ENCODE measurements around the gene CDR2L.
A peak's percentile ranks its signal among the peaks of the same experiment; 100 is the strongest.
"Not testable (repeated sequence)": the region's sequence is repeated elsewhere in the genome, so short reads cannot be mapped to it uniquely, and the experiment has no call there.

CDR2L gene

GRCh38 chr17:74981979-74982662 lies 5.3 kb upstream of the CDR2L start:
- peak; percentile 71 to 72 for DNase-seq

GRCh38 chr17:74982663-74983313 lies 4.6 kb upstream of the CDR2L start:
- not testable (repeated sequence) for DNase-seq

DNA sequence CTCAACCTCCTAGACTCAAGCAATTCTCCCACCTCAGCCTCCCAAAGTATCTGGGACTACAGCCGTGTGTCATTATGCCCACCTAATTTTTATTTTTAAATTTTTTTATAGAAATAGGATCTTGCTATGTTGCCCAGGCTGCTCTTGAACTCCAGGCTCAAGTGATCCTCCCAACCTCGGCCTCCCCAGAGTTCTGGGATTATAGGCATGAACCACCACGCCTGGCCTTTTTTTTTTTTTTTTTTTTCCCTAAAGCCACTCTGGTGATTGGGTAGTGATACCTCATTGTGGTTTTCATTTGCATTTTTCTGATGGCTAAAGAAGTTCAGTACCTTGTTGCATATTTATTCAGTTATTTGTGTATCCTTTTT lies 1.2 kb upstream of the CDR2L start:
- DNase-seq: no peak

- no peak for DNase-seq
Observed at GRCh38 chr17:74987909-74988711, 678 bp downstream of the CDR2L start.

DNA sequence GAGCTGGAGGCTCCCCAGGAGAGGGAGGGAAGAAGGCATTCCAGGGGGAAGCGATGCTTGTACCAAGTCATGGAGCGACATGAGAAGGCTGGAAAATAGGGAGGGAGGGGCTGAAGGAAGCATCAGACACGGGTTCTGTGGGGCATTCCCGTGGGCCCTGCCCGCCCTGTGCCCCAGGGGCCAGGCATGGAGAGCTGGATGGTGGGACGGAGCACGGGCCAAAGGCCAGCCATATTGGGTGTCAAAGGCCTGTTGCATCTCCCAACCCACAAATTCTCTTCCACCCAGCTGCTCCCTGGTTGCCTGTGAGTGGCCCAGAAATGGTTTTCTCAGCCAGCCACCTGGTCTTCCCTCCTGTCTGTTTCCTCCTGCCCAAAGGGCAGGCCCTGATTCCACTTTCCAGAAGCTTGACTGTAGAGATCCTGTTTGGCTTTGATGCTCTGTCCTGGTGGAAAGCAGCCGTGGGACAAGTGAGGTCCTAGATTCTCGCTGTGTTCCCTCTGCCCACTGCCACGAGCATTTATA lies 3.2 kb downstream of the CDR2L start:
- DNase-seq: no peak

GRCh38 chr17:74992223-74992622 lies 4.8 kb downstream of the CDR2L start:
- DNase-seq: no peak

GRCh38 chr17:74994440-74994839 lies 7.0 kb downstream of the CDR2L start:
- no peak for DNase-seq

DNA sequence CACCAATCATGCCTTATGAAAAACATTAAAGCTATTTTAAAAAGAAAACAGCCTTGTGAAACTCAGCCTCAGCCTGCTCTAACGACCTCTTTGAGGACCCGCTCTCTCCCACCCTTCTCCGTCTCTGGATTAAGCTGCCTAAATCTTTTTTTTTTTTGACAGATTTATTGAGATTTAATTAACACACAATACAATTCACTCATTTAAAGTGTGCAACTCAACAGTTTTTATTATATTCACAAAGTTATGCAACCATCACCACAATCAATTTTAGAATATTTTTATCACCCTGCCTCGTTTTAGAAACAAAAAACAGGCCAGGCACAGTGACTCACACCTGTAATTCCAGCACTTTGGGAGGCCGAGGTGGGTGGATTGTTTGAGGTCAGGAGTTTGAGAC lies 8.4 kb downstream of the CDR2L start:
- no peak for DNase-seq

DNA sequence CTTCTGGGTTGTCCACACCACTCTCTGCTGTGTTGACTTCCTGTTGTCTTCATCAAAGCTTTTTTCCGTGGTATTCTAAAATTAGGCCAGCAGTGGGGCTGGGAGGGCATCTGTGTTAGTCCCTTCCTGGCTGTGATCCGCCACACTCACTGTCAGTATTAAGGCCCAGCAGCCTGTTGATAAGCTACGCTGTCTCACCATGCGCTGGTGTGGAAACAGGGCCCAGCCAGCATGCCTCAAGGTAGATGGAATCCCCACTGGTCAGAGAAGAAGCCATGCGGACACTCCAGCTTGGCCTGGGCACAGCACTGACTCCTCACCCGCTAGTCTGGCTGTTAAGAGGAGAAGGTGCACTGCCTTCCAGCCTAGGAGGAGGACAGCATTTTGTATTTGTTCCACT lies 11.4 kb downstream of the CDR2L start:
- no peak for DNase-seq

- no peak for DNase-seq
Observed at GRCh38 chr17:74999523-74999922, 12.1 kb downstream of the CDR2L start.

DNA sequence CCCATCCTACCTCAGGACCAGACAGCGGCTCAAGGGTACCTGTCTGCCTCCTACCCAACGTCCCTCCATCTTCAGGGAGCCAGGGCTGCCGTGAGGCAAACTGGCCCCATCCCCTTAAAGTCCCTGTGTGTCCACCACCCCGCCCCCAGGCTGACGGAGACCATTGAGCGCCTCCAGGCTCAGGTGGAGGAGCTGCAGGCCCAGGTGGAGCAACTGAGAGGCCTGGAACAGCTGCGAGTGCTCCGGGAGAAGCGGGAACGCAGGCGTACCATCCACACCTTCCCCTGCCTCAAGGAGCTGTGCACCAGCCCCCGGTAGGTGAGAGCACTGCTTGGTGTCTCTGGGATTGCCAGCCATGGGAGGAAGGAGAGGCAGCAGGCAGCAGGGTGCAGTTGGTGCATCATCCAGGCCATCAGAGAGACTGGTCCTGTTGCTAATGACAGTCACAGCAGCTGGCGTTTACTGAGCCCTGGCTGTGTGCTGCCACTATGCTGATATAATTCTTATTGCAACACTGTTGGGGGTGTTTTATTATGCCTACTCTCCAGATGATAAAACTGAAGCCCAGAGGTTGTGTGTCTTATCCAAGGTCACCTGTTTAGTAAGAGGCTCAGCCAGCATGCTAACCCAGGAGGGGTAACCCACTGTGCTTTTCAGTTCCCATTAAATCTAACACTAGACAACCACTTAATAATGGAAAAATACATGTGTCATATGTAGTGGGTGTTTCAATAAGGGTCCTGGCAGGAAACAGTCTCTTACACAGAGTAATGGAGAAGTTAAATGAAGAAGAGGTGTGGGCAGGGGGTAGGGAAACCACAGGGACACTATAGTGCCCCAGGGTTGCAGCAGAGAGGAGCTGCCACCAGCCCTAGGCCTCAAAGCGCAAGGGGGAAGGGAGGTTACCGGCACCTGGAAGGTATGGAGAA lies 14.7 kb downstream of the CDR2L start:
- no peak for DNase-seq

DNA sequence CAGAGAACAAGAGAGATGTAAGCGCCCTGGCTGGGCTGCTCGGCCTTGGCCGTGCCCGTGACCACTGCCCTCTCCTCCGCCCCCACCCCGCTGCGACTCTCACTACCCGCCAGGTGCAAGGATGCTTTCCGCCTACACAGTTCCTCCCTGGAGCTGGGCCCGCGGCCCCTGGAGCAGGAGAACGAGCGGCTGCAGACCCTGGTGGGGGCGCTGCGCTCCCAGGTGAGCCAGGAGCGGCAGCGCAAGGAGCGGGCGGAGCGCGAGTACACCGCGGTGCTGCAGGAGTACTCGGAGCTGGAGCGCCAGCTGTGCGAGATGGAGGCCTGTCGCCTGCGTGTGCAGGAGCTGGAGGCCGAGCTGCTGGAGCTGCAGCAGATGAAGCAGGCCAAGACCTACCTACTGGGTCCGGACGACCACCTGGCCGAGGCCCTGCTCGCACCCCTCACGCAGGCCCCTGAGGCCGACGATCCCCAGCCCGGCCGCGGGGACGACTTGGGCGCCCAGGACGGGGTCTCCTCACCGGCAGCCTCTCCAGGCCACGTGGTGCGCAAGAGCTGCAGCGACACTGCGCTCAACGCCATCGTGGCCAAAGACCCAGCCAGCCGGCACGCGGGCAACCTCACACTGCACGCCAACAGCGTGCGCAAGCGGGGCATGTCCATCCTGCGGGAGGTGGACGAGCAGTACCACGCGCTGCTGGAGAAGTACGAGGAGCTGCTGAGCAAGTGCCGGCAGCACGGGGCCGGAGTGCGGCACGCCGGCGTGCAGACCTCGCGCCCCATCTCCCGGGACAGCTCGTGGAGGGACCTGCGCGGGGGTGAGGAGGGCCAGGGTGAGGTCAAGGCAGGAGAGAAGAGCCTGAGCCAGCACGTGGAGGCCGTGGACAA lies 15.9 kb downstream of the CDR2L start:
- DNase-seq: no peak

GRCh38 chr17:75003957-75004355 lies 16.5 kb downstream of the CDR2L start:
- no peak for DNase-seq

DNA sequence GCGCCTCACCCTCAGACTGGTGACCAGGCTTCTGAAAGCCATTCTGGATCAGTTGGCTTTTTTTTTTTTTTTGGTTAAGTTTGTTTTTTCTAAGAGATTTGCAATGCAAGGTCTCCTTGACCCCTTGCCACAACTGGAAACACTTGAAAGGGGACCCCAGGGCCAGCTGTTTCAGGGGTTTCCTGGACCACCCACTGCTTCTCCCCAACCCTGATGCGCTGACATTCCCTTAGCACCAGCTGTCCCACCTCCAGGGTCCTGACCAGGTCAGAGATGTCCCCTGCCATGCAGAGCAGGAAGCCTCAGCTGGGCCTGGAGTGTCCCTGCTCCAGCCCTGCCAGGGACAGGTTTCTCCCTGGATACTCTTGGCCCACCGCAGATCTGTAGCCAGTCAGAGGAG lies 16.9 kb downstream of the CDR2L start:
- DNase-seq: no peak

GRCh38 chr17:75005291-75005690 lies 17.9 kb downstream of the CDR2L start:
- DNase-seq: no peak

GRCh38 chr17:75006084-75006483 lies 18.7 kb downstream of the CDR2L start:
- not testable (repeated sequence) for DNase-seq

GRCh38 chr17:75006653-75007052 lies 19.2 kb downstream of the CDR2L start:
- no peak for DNase-seq

DNA sequence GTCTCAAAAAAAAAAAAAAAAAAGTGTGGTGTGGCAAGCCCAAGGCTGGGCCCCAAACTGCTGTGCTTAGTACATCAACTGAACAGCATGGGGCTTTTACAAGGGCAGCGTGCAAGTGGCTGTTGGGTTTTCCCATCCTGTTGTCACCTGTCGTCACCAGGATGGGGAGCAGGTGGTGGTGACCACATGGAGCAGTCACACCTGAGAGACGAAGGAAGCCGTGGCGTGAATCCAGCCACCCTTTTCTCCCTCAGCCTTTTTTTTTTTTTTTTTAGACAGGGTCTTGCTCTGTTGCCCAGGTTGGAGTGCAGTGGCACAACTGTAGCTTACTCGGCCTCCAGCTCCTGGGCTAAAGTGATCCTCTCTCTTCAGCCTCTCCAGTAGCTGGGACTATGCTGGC lies 20.9 kb downstream of the CDR2L start:
- no peak for DNase-seq

GRCh38 chr17:75009139-75009724 lies 21.8 kb downstream of the CDR2L start:
- no peak for DNase-seq

DNA sequence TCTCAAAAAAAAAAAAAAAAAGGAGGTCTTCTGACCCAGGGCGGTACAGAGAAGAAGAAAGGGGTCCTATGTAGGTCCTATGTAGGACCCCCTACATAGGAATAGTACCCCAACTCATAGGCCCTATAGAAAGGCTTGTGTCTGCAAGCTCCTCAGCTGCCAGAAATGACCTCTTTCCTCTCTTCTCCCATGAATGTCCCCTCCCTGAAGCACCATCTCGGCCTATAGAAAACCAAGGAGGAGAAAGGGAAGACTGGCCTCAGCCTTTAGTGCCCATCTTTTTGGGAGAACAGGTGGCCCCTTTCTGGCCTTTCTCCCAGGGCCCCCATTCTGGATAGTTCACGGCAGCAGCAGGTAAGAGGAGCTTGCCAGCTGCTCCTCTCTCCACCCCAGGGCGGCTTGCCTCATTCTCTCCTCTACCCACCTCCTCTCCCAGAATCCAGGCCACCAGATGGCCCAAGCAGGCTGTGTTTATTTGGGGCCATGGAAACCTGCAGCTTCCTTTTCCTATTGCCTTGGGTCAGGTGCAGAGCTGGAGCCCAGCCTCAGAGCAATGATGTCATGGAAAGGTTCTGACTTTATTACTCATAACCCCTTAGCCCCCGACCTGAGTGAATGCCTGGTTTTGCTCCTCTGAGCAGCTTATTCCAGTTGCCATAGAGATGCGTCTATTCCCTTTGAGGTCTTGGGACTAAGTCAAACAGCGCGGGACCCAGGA lies 23.4 kb downstream of the CDR2L start:
- peak in 1 of 2 donors; percentile 18 for DNase-seq

Measured in stimulated activated CD4-positive, alpha-beta T cell treated with anti-CD3 and anti-CD28 coated beads, Interleukin-2, amount 100 ng/mL, for 48 hours (primary cell).